ENCODE data around the gene LRP11.
A peak's percentile ranks its signal among the peaks of the same experiment; 100 is the strongest.

Gene LRP11

GRCh38 chr6:149809798-149810197 is 54.4 kb downstream of the LRP11 start:
- Histone ChIP-seq H3K4me2 (ENCODE audit: low read depth, low read length, poor library complexity, severe bottlenecking) (peak overlapping the region; percentile 74), H3K36me3 (ENCODE audit: insufficient read depth, low read length) (no peaks in the 10 kb centered on the region), H3K9me2 (replicated peaks; ENCODE audit: low read depth, low read length) (no peaks in the 10 kb centered on the region), H3F3A (ENCODE audit: low read depth) (peaks cover 26% of the 10 kb centered on the region), H4K20me1 (ENCODE audit: insufficient read depth, low read length, poor library complexity, severe bottlenecking) (no peaks in the 10 kb centered on the region), H3K4me3 (ENCODE audit: low read length, poor library complexity, severe bottlenecking) (peak overlapping the region; percentile 55), H3K4me1 (ENCODE audit: insufficient read depth, low read length, poor library complexity, severe bottlenecking) (peaks cover 56% of the 10 kb centered on the region), H3K9me3 (ENCODE audit: insufficient read depth, low read depth, low read length) (no peaks in the 10 kb centered on the region), H2AFZ (ENCODE audit: low read length) (no peak overlapping the region), H3K9ac (ENCODE audit: low read depth, low read length, poor library complexity, severe bottlenecking) (peak overlapping the region; percentile 75), H3K27me3 (ENCODE audit: insufficient read depth, low read length, poor library complexity, severe bottlenecking) (no peaks in the 10 kb centered on the region), H3K79me2 (ENCODE audit: insufficient read depth, low read length) (no peaks in the 10 kb centered on the region)
- TF ChIP-seq CTCF (conservative IDR thresholded peaks at IDR 0.05; ENCODE audit: low read length) (no peak), EZH2phosphoT487 (IDR thresholded peaks at IDR 0.05; ENCODE audit: borderline replicate concordance) (no peak)

- Histone ChIP-seq H3K9ac (ENCODE audit: low read depth, low read length, poor library complexity, severe bottlenecking) (peak overlapping the region; percentile 44), H4K20me1 (ENCODE audit: insufficient read depth, low read length, poor library complexity, severe bottlenecking) (no peaks in the 10 kb centered on the region), H3F3A (ENCODE audit: low read depth) (peaks cover 19% of the 10 kb centered on the region), H2AFZ (ENCODE audit: low read length) (no peak overlapping the region), H3K79me2 (ENCODE audit: insufficient read depth, low read length) (no peaks in the 10 kb centered on the region), H3K9me3 (ENCODE audit: insufficient read depth, low read depth, low read length) (no peaks in the 10 kb centered on the region), H3K4me1 (ENCODE audit: insufficient read depth, low read length, poor library complexity, severe bottlenecking) (peaks cover 31% of the 10 kb centered on the region), H3K27me3 (ENCODE audit: insufficient read depth, low read length, poor library complexity, severe bottlenecking) (no peaks in the 10 kb centered on the region), H3K4me3 (ENCODE audit: low read length, poor library complexity, severe bottlenecking) (no peak overlapping the region), H3K9me2 (replicated peaks; ENCODE audit: low read depth, low read length) (no peaks in the 10 kb centered on the region), H3K36me3 (ENCODE audit: insufficient read depth, low read length) (peaks cover 20% of the 10 kb centered on the region; the same call in 1 of the 2 replicates), H3K4me2 (ENCODE audit: low read depth, low read length, poor library complexity, severe bottlenecking) (peak overlapping the region; percentile 20)
- TF ChIP-seq CTCF (conservative IDR thresholded peaks at IDR 0.05; ENCODE audit: low read length) (no peak), EZH2phosphoT487 (IDR thresholded peaks at IDR 0.05; ENCODE audit: borderline replicate concordance) (no peak)
These were observed 58.0 kb downstream of the LRP11 start for GRCh38 chr6:149806127-149806526.

- Histone ChIP-seq H3K9ac (ENCODE audit: low read depth, low read length, poor library complexity, severe bottlenecking) (no peak overlapping the region), H3K9me2 (replicated peaks; ENCODE audit: low read depth, low read length) (no peaks in the 10 kb centered on the region), H3K4me1 (ENCODE audit: insufficient read depth, low read length, poor library complexity, severe bottlenecking) (no peaks in the 10 kb centered on the region), H3K36me3 (ENCODE audit: insufficient read depth, low read length) (peaks cover 46% of the 10 kb centered on the region), H4K20me1 (ENCODE audit: insufficient read depth, low read length, poor library complexity, severe bottlenecking) (peaks cover 8% of the 10 kb centered on the region), H3F3A (ENCODE audit: low read depth) (no peaks in the 10 kb centered on the region), H3K4me2 (ENCODE audit: low read depth, low read length, poor library complexity, severe bottlenecking) (no peak overlapping the region), H3K27me3 (ENCODE audit: insufficient read depth, low read length, poor library complexity, severe bottlenecking) (no peaks in the 10 kb centered on the region), H3K9me3 (ENCODE audit: insufficient read depth, low read depth, low read length) (no peaks in the 10 kb centered on the region), H3K4me3 (ENCODE audit: low read length, poor library complexity, severe bottlenecking) (no peak overlapping the region), H2AFZ (ENCODE audit: low read length) (no peak overlapping the region), H3K79me2 (ENCODE audit: insufficient read depth, low read length) (peaks cover 23% of the 10 kb centered on the region)
- TF ChIP-seq CTCF (conservative IDR thresholded peaks at IDR 0.05; ENCODE audit: low read length) (no peak), EZH2phosphoT487 (IDR thresholded peaks at IDR 0.05; ENCODE audit: borderline replicate concordance) (no peak)
These were observed 80.6 kb downstream of the LRP11 start for GRCh38 chr6:149783551-149783950.
